ENCODE measurements around the gene PVALEF. TPM values are rescaled to one million over a fixed set of nuclear protein-coding genes. Genes with fewer than 3 reads are reported as not detected.
"Not testable (repeated sequence)": the region's sequence is repeated elsewhere in the genome, so short reads cannot be mapped to it uniquely, and the experiment has no call there.

The PVALEF gene
- total RNA-seq, 4 donors from 2014 or later = not detected

- intact Hi-C loops (cut with DNase I; ENCODE audit: low total_unique reads) = no loop called here
- Histone ChIP-seq H3K4me1 (peaks cover 0 to 4% of the 10 kb centered on the region in 2 donors), H3K27me3 (no peaks in the 10 kb centered on the region), H3K27ac (no peak overlapping the region), H3K4me3 (no peak overlapping the region), H3K9me3 (no peaks in the 10 kb centered on the region), H3K36me3 (no peaks in the 10 kb centered on the region)
- TF ChIP-seq CTCF (IDR thresholded peaks at IDR 0.05) (no peak), POLR2A (IDR thresholded peaks at IDR 0.05) (no peak)
- no peak for DNase-seq
These were observed 20.9 kb upstream of the PVALEF start for GRCh38 chr17:81144423-81144781.

GRCh38 chr17:81146208-81146607 lies 19.1 kb upstream of the PVALEF start:
- DNase-seq; H3K36me3 ChIP-seq; H3K4me1 ChIP-seq; H3K4me3 ChIP-seq; H3K27ac ChIP-seq; intact Hi-C loops (cut with DNase I; ENCODE audit: low total_unique reads); H3K9me3 ChIP-seq; H3K27me3 ChIP-seq: not testable (repeated sequence)

GRCh38 chr17:81147701-81148100 lies 17.6 kb upstream of the PVALEF start:
- no peaks in the 10 kb centered on the region for H3K36me3 ChIP-seq
- H3K27me3 ChIP-seq = no peaks in the 10 kb centered on the region
- H3K27ac ChIP-seq = no peak overlapping the region
- H3K4me1 ChIP-seq = peaks cover 0 to 4% of the 10 kb centered on the region in 2 donors
- DNase-seq = no peak
- H3K4me3 ChIP-seq = no peak overlapping the region
- intact Hi-C loops (cut with DNase I; ENCODE audit: low total_unique reads) = no loop called here
- no peaks in the 10 kb centered on the region for H3K9me3 ChIP-seq
- no peak for TF ChIP-seq POLR2A (IDR thresholded peaks at IDR 0.05)
- TF ChIP-seq CTCF (IDR thresholded peaks at IDR 0.05) = no peak

- Histone ChIP-seq H3K27me3 (no peaks in the 10 kb centered on the region), H3K4me1 (no peaks in the 10 kb centered on the region), H3K4me3 (no peak overlapping the region), H3K9me3 (no peaks in the 10 kb centered on the region), H3K27ac (no peak overlapping the region), H3K36me3 (no peaks in the 10 kb centered on the region)
- TF ChIP-seq POLR2A (IDR thresholded peaks at IDR 0.05) (no peak), CTCF (IDR thresholded peaks at IDR 0.05) (no peak)
- intact Hi-C loops (cut with DNase I; ENCODE audit: low total_unique reads) = no loop called here
- no peak for DNase-seq
These were observed 16.7 kb upstream of the PVALEF start for GRCh38 chr17:81148571-81148970.

- H3K27ac ChIP-seq = no peak overlapping the region
- no peaks in the 10 kb centered on the region for H3K4me1 ChIP-seq
- H3K36me3 ChIP-seq = no peaks in the 10 kb centered on the region
- DNase-seq = no peak
- H3K9me3 ChIP-seq = no peaks in the 10 kb centered on the region
- no peak for TF ChIP-seq CTCF (IDR thresholded peaks at IDR 0.05)
- no peak for TF ChIP-seq POLR2A (IDR thresholded peaks at IDR 0.05)
- intact Hi-C loops (cut with DNase I; ENCODE audit: low total_unique reads) = no loop called here
- H3K4me3 ChIP-seq = no peak overlapping the region
- no peaks in the 10 kb centered on the region for H3K27me3 ChIP-seq
These were observed 16.2 kb upstream of the PVALEF start for GRCh38 chr17:81148986-81149533.

Data from uterus (tissue), 4 donors.